ENCODE data around the gene MYOCOS. TPM values are rescaled to one million over a fixed set of nuclear protein-coding genes. Genes with fewer than 3 reads are reported as not detected.

Gene MYOCOS
- total and polyA plus RNA-seq, 2 of the 4 experiments (the other 2 are of a cell fraction) = not detected

GRCh38 chr1:171625225-171625624 lies 3.2 kb downstream of the MYOCOS start:
- Histone ChIP-seq H2AK9ac (replicated peaks; ENCODE audit: low read depth, low read length, poor library complexity) (no peak overlapping the region), H3K4ac (ENCODE audit: low read depth, low read length) (no peak overlapping the region), H2AFZ (replicated peaks; ENCODE audit: low read length, poor library complexity) (no peak overlapping the region), H4K91ac (ENCODE audit: insufficient read depth, low read depth, low read length) (no peak overlapping the region), H2BK120ac (ENCODE audit: low read depth, low read length) (no peak overlapping the region), H3K9ac (ENCODE audit: low read depth, low read length) (no peak overlapping the region), H3K4me1 (ENCODE audit: control insufficient read depth, insufficient read depth, low read length) (no peaks in the 10 kb centered on the region), H3K4me3 (ENCODE audit: insufficient read depth, low read depth, low read length) (no peak overlapping the region), H3K9me1 (ENCODE audit: insufficient read depth, low read length) (no peaks in the 10 kb centered on the region), H4K5ac (ENCODE audit: low read depth, low read length) (no peak overlapping the region), H3K4me2 (ENCODE audit: low read depth, low read length) (no peak overlapping the region), H4K8ac (ENCODE audit: low read depth in 2 of 2, low read length in 2 of 2) (no peak overlapping the region), H3K27ac (ENCODE audit: insufficient read depth, low read length) (no peak overlapping the region), H3K79me1 (ENCODE audit: low read depth in 1 of 2, low read length in 2 of 2) (no peaks in the 10 kb centered on the region), H3K56ac (ENCODE audit: extremely low read depth, insufficient read depth, low read length) (no peak overlapping the region), H3K23ac (ENCODE audit: low read depth, low read length) (no peak overlapping the region), H2AK5ac (ENCODE audit: low read depth, low read length) (no peak overlapping the region), H3K27me3 (ENCODE audit: control insufficient read depth, insufficient read depth, low read length) (peaks cover 3% of the 10 kb centered on the region; the same call in 1 of the 2 replicates), H3K9me3 (ENCODE audit: control insufficient read depth, insufficient read depth, low read length) (no peaks in the 10 kb centered on the region), H3K14ac (replicated peaks; ENCODE audit: low read depth, low read length) (no peak overlapping the region; the same call in 1 of the 2 replicates), H2BK15ac (ENCODE audit: low read depth, low read length) (no peak overlapping the region), H3K36me3 (ENCODE audit: control insufficient read depth, insufficient read depth, low read length) (no peaks in the 10 kb centered on the region), H3K18ac (ENCODE audit: low read depth, low read length) (no peak overlapping the region), H2BK20ac (ENCODE audit: low read depth, low read length) (no peak overlapping the region), H4K20me1 (ENCODE audit: insufficient read depth, low read length) (no peaks in the 10 kb centered on the region), H2BK5ac (ENCODE audit: low read depth, low read length, poor library complexity, severe bottlenecking) (no peak overlapping the region)
- CTCF ChIA-PET = no interaction called here
- dilution Hi-C loops (cut with HindIII; ENCODE audit: low sequenced_read_pairs, unreplicated experiment) (no loop called here), in situ Hi-C loops (cut with MboI; ENCODE audit: low sequenced_read_pairs) (no loop called here), intact Hi-C loops (cut with micrococcal nuclease) (no loop called here)
- WGBS, 2 experiments (ENCODE audit: extremely low coverage in 2 of 2, insufficient read length in 1 of 2) = no CpG with 5 or more reads among the region's 1 CpG
- POLR2A ChIA-PET (ENCODE audit: unreplicated experiment) = no interaction called here
- no peak for DNase-seq
- ATAC-seq (ENCODE audit: low read depth) = no peak
- BruUV-seq (replicated peaks) = no TSS peak
- TF ChIP-seq USF2 (IDR thresholded peaks at IDR 0.05; ENCODE audit: low read depth, low read length) (no peak), CTCF (conservative IDR thresholded peaks at IDR 0.05; ENCODE audit: low read depth, low read length) (no peak)

Measured in IMR-90 (cell line).